SK-N-SH (cell line): Measurements from ENCODE around the gene SAMD7. TPM values are rescaled to one million over a fixed set of nuclear protein-coding genes. Genes with fewer than 3 reads are reported as not detected.

Experiments used
- CTCF ChIA-PET: fragments of 300-600, 350-600 bp; formaldehyde crosslinking; extraction: SDS; loops from one replicate; lab custom pipeline; 2021; lab: Yijun Ruan, JAX
- POLR2A ChIA-PET: fragments of 350-600 bp; sonication (Branson Sonifier 250); formaldehyde crosslinking; extraction: SDS; loops from one replicate; lab custom pipeline; 2020; ENCODE audit warnings: antibody characterized with exemption, inconsistent platforms; lab: Yijun Ruan, JAX
- DNase-seq: peaks from one replicate; pipeline ENCODE4 v3.0.0; 2012
- H2AFZ ChIP-seq: fragments of 200-600 bp; sonication (generic); 2 replicates; pipeline ENCODE4 v1.8.1; 2016; ENCODE audit warnings: antibody characterized with exemption, mild to moderate bottlenecking, low read depth
- H3F3A ChIP-seq: fragments of 200-600 bp; sonication (generic); replicated peaks from 2 replicates; pipeline ENCODE3; 2016; ENCODE audit warnings: antibody characterized with exemption, mild to moderate bottlenecking; ENCODE audit not compliant: insufficient read depth
- H3K27ac ChIP-seq, 2 experiments: fragments of 200-500 bp in 1 of 2; fragments of 200-600 bp in 1 of 2; sonication (Bioruptor generic) in 1 of 2; sonication (generic), shearing (Covaris generic) in 1 of 2; 2 replicates each; pipeline versions ENCODE4 v1.5.1 to v1.6.1; 2014 to 2016; ENCODE audit warnings: low read depth in 2 of 2, inconsistent platforms in 1 of 2, low read length in 1 of 2, mild to moderate bottlenecking in 1 of 2, mixed read lengths in 1 of 2
- H3K27me3 ChIP-seq: fragments of 200-600 bp; sonication (generic), shearing (Covaris generic); 2 replicates; pipeline ENCODE4 v1.6.1; 2016; ENCODE audit warnings: mixed run types; ENCODE audit not compliant: insufficient read depth
- H3K36me3 ChIP-seq, 2 experiments: fragments of 200-500 bp in 1 of 2; fragments of 200-600 bp in 1 of 2; sonication (Bioruptor generic) in 1 of 2; sonication (generic) in 1 of 2; replicated peaks in 1 of 2; 2 replicates each; pipeline versions ENCODE3 to v1.5.1; 2014 to 2016; ENCODE audit warnings: low read length in 1 of 2, mild to moderate bottlenecking in 1 of 2; ENCODE audit not compliant: insufficient read depth in 2 of 2, control insufficient read depth in 1 of 2
- H3K4me1 ChIP-seq, 2 experiments: fragments of 200-500 bp in 1 of 2; fragments of 200-600 bp in 1 of 2; sonication (Bioruptor generic) in 1 of 2; sonication (generic), shearing (Covaris generic) in 1 of 2; 2 replicates each; pipeline versions ENCODE4 v1.5.1 to v1.6.1; 2014 to 2016; ENCODE audit warnings: low read depth in 1 of 2, low read length in 1 of 2, mixed run types in 1 of 2; ENCODE audit not compliant: insufficient read depth in 2 of 2, control insufficient read depth in 1 of 2
- H3K4me2 ChIP-seq: fragments of 200-600 bp; sonication (generic), shearing (Covaris generic); 2 replicates; pipeline ENCODE4 v1.6.1; 2017; ENCODE audit warnings: mixed run types
- H3K4me3 ChIP-seq, 2 experiments: fragments of 200-500 bp in 1 of 2; fragments of 200-600 bp in 1 of 2; sonication (Bioruptor generic) in 1 of 2; sonication (generic), shearing (Covaris generic) in 1 of 2; 2 replicates each; pipeline versions ENCODE4 v1.5.1 to v1.8.1; 2014 to 2016; ENCODE audit warnings: low read depth in 2 of 2, inconsistent platforms in 1 of 2, low read length in 1 of 2, mild to moderate bottlenecking in 1 of 2, mixed read lengths in 1 of 2, moderate library complexity in 1 of 2
- H3K79me2 ChIP-seq: fragments of 200-600 bp; sonication (generic); 2 replicates; pipeline ENCODE4 v1.8.1; 2017; ENCODE audit warnings: mild to moderate bottlenecking; ENCODE audit not compliant: insufficient read depth
- H3K9ac ChIP-seq: fragments of 200-600 bp; sonication (generic); 2 replicates; pipeline ENCODE4 v1.6.1; 2017; ENCODE audit warnings: mixed run types
- H3K9me2 ChIP-seq: fragments of 200-600 bp; sonication (generic); 2 replicates; pipeline ENCODE4 v1.6.1; 2017; ENCODE audit warnings: mixed run types
- H3K9me3 ChIP-seq: fragments of 200-600 bp; sonication (generic); 2 replicates; pipeline ENCODE4 v1.6.1; 2017; ENCODE audit warnings: mixed run types, mild to moderate bottlenecking, moderate library complexity
- H4K20me1 ChIP-seq: fragments of 200-600 bp; sonication (generic); 2 replicates; pipeline ENCODE4 v1.6.1; 2017; ENCODE audit warnings: mild to moderate bottlenecking, mixed run types; ENCODE audit not compliant: insufficient read depth
- CTCF ChIP-seq: fragments of 200-600 bp; sonication (generic); IDR thresholded peaks from 2 replicates; pipeline ENCODE4 v1.6.1; 2017; ENCODE audit warnings: antibody characterized with exemption, mild to moderate bottlenecking, moderate library complexity
- FOSL2 ChIP-seq: IDR thresholded peaks from 2 replicates; pipeline ENCODE4 v1.4.0; 2012; ENCODE audit warnings: low read depth, mild to moderate bottlenecking, moderate library complexity, borderline replicate concordance
- FOXM1 ChIP-seq: IDR thresholded peaks from 2 replicates; pipeline ENCODE4 v1.4.0; 2012; ENCODE audit warnings: low read depth, mild to moderate bottlenecking
- GABPA ChIP-seq: IDR thresholded peaks from 2 replicates; pipeline ENCODE4 v1.4.0; 2012; ENCODE audit warnings: low read depth, mild to moderate bottlenecking
- IRF3 ChIP-seq: fragments of 150-350 bp; IDR thresholded peaks from 2 replicates; pipeline ENCODE4 v1.6.1; 2016; ENCODE audit warnings: mild to moderate bottlenecking, low read depth, low read length
- JUND ChIP-seq: IDR thresholded peaks from 2 replicates; pipeline ENCODE4 v1.4.0; 2012
- MEF2A ChIP-seq: IDR thresholded peaks from 2 replicates; pipeline ENCODE4 v1.4.0; 2012; ENCODE audit warnings: low read depth, borderline replicate concordance
- NFIC ChIP-seq: IDR thresholded peaks from 2 replicates; pipeline ENCODE4 v1.4.0; 2012; ENCODE audit warnings: borderline replicate concordance
- POLR2AphosphoS5 ChIP-seq: IDR thresholded peaks from 2 replicates; pipeline ENCODE4 v1.6.1; 2012; ENCODE audit warnings: low read depth, low read length
- RCOR1 ChIP-seq: fragments of 150-350 bp; IDR thresholded peaks from 2 replicates; pipeline ENCODE4 v1.6.1; 2017; ENCODE audit warnings: antibody characterized with exemption, low read length
- RFX5 ChIP-seq: IDR thresholded peaks from 2 replicates; pipeline ENCODE4 v1.6.1; 2012; ENCODE audit warnings: mild to moderate bottlenecking, improper control_type of control experiment, low read length
- SIN3A ChIP-seq: IDR thresholded peaks from 2 replicates; pipeline ENCODE4 v1.6.1; 2012; ENCODE audit warnings: low read depth, mild to moderate bottlenecking, low read length, moderate library complexity, borderline replicate concordance
- SMC3 ChIP-seq: IDR thresholded peaks from 2 replicates; pipeline ENCODE4 v1.6.1; 2012; ENCODE audit warnings: low read depth, low read length, improper control_type of control experiment
- TCF12 ChIP-seq: IDR thresholded peaks from 2 replicates; pipeline ENCODE4 v1.4.0; 2012
- ZBTB33 ChIP-seq: IDR thresholded peaks from 2 replicates; pipeline ENCODE4 v1.4.0; 2012; ENCODE audit warnings: low read depth, borderline replicate concordance
- WGBS: methylation state at CpG from one replicate; pipeline ENCODE4 v1.1.6; 2017; ENCODE audit warnings: low lambda C conversion rate; 5-methylcytosine and 5-hydroxymethylcytosine counted together
- polyA plus RNA-seq, 3 experiments: library from polyadenylated mRNA; depleted of rRNA; stranded (reverse); fragments of >200 nt; gene quantifications; 2 replicates each; pipeline ENCODE4 v1.2.3, GENCODE V29; 2012
- TF ChIP-seq, protein P1 (sequence below): fragments of 150-350 bp; IDR thresholded peaks from 2 replicates; pipeline ENCODE4 v1.6.1; 2017; ENCODE audit warnings: antibody characterized with exemption, low read length, low read depth, borderline replicate concordance
- TF ChIP-seq, protein P2 (sequence below): IDR thresholded peaks from 2 replicates; pipeline ENCODE4 v1.4.0; 2012; ENCODE audit warnings: low read depth, borderline replicate concordance

SAMD7 gene
- polyA plus RNA-seq, 1 of the 3 experiments (the other 2 are of a cell fraction) = not detected

DNA sequence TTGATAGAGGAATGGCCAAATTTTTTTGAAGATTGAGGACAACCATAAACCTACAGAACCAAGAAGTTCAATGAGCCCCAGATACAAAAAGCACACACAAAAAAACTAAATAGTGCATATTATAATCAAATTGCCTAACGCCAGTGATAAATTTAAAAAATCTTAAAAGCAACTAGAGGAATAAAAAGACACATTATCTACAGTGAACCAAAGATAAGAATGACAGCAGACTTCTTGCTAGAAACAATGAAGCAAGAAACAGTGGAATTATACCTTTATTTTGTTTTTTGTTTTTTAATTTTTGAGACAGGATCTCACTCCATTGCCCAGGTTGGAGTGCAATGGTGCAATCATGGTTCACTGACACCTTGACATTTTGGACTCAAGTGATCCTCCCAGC lies 9.9 kb upstream of the SAMD7 start:
- TF ChIP-seq SMC3 = no peak
- no peak for TF ChIP-seq CTCF
- TF ChIP-seq RFX5 = no peak
- TF ChIP-seq GABPA = no peak
- no peak for TF ChIP-seq TCF12
- no peak for TF ChIP-seq FOSL2
- TF ChIP-seq FOXM1 = no peak
- no peak for TF ChIP-seq JUND
- no peak for TF ChIP-seq NFIC
- TF ChIP-seq MEF2A = no peak
- TF ChIP-seq, protein P1, sequence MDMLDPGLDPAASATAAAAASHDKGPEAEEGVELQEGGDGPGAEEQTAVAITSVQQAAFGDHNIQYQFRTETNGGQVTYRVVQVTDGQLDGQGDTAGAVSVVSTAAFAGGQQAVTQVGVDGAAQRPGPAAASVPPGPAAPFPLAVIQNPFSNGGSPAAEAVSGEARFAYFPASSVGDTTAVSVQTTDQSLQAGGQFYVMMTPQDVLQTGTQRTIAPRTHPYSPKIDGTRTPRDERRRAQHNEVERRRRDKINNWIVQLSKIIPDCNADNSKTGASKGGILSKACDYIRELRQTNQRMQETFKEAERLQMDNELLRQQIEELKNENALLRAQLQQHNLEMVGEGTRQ = no peak
- no peak for TF ChIP-seq IRF3
- no peak for TF ChIP-seq RCOR1
- TF ChIP-seq POLR2AphosphoS5 = no peak
- no peak for TF ChIP-seq SIN3A
- no peak for TF ChIP-seq ZBTB33
- TF ChIP-seq, protein P2, sequence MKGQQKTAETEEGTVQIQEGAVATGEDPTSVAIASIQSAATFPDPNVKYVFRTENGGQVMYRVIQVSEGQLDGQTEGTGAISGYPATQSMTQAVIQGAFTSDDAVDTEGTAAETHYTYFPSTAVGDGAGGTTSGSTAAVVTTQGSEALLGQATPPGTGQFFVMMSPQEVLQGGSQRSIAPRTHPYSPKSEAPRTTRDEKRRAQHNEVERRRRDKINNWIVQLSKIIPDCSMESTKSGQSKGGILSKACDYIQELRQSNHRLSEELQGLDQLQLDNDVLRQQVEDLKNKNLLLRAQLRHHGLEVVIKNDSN = no peak
- ChIA-PET POLR2A (no interaction called here), CTCF (no interaction called here)
- Histone ChIP-seq H3K9ac (no peak overlapping the region), H3K27me3 (no peaks in the 10 kb centered on the region), H3K4me3 (no peak overlapping the region), H3K4me1 (no peaks in the 10 kb centered on the region), H3K36me3 (no peaks in the 10 kb centered on the region), H3F3A (no peaks in the 10 kb centered on the region), H3K9me3 (no peaks in the 10 kb centered on the region), H4K20me1 (no peaks in the 10 kb centered on the region), H3K79me2 (no peaks in the 10 kb centered on the region), H3K9me2 (no peaks in the 10 kb centered on the region), H3K27ac (no peak overlapping the region), H3K4me2 (no peak overlapping the region), H2AFZ (no peak overlapping the region)
- whole genome bisulfite sequencing = 12% methylated on average over 1 of the region's 1 CpG
- no peak for DNase-seq
